MM.1S (cell line): ENCODE data around the gene PLEKHM1.
A peak's percentile ranks its signal among the peaks of the same experiment; 100 is the strongest.

Source experiments
- EZH2phosphoT487 ChIP-seq: fragments of 300-600 bp; sonication (generic); IDR thresholded peaks from 2 replicates; pipeline ENCODE4 v1.6.1; 2018; ENCODE audit warnings: antibody characterized with exemption, low read length
- TF ChIP-seq, protein P1 (sequence below): fragments of 300-600 bp; sonication (generic); IDR thresholded peaks from 2 replicates; pipeline ENCODE4 v1.5.1; 2016; ENCODE audit warnings: antibody characterized with exemption, low read length, mixed read lengths

- TF ChIP-seq, protein P1, sequence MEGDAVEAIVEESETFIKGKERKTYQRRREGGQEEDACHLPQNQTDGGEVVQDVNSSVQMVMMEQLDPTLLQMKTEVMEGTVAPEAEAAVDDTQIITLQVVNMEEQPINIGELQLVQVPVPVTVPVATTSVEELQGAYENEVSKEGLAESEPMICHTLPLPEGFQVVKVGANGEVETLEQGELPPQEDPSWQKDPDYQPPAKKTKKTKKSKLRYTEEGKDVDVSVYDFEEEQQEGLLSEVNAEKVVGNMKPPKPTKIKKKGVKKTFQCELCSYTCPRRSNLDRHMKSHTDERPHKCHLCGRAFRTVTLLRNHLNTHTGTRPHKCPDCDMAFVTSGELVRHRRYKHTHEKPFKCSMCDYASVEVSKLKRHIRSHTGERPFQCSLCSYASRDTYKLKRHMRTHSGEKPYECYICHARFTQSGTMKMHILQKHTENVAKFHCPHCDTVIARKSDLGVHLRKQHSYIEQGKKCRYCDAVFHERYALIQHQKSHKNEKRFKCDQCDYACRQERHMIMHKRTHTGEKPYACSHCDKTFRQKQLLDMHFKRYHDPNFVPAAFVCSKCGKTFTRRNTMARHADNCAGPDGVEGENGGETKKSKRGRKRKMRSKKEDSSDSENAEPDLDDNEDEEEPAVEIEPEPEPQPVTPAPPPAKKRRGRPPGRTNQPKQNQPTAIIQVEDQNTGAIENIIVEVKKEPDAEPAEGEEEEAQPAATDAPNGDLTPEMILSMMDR, result peak; percentile 37
- TF ChIP-seq EZH2phosphoT487, result no peak
Observed at GRCh38 chr17:45425125-45425983, 65.2 kb downstream of the PLEKHM1 start.
